ENCODE measurements around the gene NIT1.

The NIT1 gene

DNA sequence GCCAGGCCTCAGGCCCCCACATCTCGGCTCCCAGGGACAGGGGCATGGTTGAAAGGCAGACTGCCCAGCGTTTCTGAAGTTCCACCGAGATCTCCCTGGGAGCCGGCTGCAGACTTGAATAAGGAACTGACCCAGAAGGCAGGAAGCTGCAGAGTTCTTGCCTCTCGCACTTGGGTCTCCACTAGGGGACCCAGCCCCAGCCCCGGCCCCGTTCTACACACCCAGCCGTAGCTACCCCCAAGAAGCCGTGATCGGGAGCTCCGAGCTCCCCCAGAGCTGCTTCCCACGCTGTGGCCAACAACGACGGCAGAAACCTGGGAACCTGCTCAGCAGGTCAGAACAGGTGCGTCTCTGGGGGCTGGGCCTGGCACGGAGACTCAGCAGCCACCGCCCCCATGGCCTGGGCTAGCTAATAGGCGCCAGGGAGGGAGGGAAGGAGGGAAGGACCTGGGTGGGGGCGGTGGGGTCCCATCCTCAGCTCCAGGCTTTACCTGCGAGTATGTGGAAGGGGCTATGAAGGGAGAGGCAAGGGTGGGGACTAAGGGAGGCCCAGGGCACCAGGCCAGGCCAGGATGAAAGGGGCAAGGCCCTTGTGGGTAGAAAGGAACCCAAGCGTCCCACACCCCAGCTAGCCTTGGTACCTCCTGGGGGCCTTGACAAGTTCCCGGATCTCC, 28.5 kb upstream of the NIT1 start, which contains the start of gene NECTIN4:
NECTIN4 (minus strand) TSS at position 308 of the 674 bp plus-strand sequence; CDS start at position 46, 262 bp downstream.
- TF ChIP-seq CTCF (conservative IDR thresholded peaks at IDR 0.05; ENCODE audit: low read depth) = no peak
- peak; percentile 70 for DNase-seq (ENCODE audit: low spot score)

GRCh38 chr1:161089938-161090337, 28.0 kb upstream of the NIT1 start:
- H3K27ac ChIP-seq = no peak overlapping the region
- no peak for TF ChIP-seq CTCF (conservative IDR thresholded peaks at IDR 0.05; ENCODE audit: low read depth)
- DNase-seq (ENCODE audit: low spot score) = no peak
- CTCF ChIA-PET = no interaction called here
- POLR2A ChIA-PET (ENCODE audit: low non-redundant PET) = interaction anchor here (0.6 kb wide), 1 partner anchor 13 kb away, joined by 3 read pairs; no protein-coding TSS in a partner anchor

More for the DNA sequence above, 28.5 kb upstream of the NIT1 start, which contains the start of gene NECTIN4:
- H3K27ac ChIP-seq = no peak within 1 kb of the TSS
- ChIA-PET POLR2A (ENCODE audit: low non-redundant PET) (interaction anchor here (0.6 to 1.4 kb wide), 2 partner anchors 13 to 44 kb away, joined by 3 read pairs; partner anchors contain the start of gene USF1), CTCF (interaction anchor here (0.5 to 1.7 kb wide), 5 partner anchors 8 to 334 kb away, joined by 3 to 10 read pairs (median 3); no protein-coding TSS in a partner anchor)

- H3K27ac ChIP-seq = no peak overlapping the region
- POLR2A ChIA-PET (ENCODE audit: low non-redundant PET) = no interaction called here
- no peak for DNase-seq (ENCODE audit: low spot score)
- CTCF ChIA-PET = no interaction called here
- TF ChIP-seq CTCF (conservative IDR thresholded peaks at IDR 0.05; ENCODE audit: low read depth) = no peak
These were observed 27.3 kb upstream of the NIT1 start for GRCh38 chr1:161090617-161091016.

- ChIA-PET POLR2A (ENCODE audit: low non-redundant PET) (no interaction called here), CTCF (no interaction called here)
These were observed 26.8 kb upstream of the NIT1 start for GRCh38 chr1:161091093-161091492.

GRCh38 chr1:161091796-161092507, 26.0 kb upstream of the NIT1 start:
- TF ChIP-seq CTCF (conservative IDR thresholded peaks at IDR 0.05; ENCODE audit: low read depth) = no peak
- ChIA-PET CTCF (interaction anchor here (1.0 kb wide), 1 partner anchor 46 kb away, joined by 3 read pairs; the partner anchor contains the start of gene USF1), POLR2A (ENCODE audit: low non-redundant PET) (no interaction called here)
- no peak overlapping the region for H3K27ac ChIP-seq
- DNase-seq (ENCODE audit: low spot score) = no peak

More at GRCh38 chr1:161091093-161091492, 26.8 kb upstream of the NIT1 start:
- no peak overlapping the region for H3K27ac ChIP-seq
- DNase-seq (ENCODE audit: low spot score) = no peak
- no peak for TF ChIP-seq CTCF (conservative IDR thresholded peaks at IDR 0.05; ENCODE audit: low read depth)

- peak; percentile 73 for DNase-seq (ENCODE audit: low spot score)
- ChIA-PET POLR2A (ENCODE audit: low non-redundant PET) (no interaction called here), CTCF (interaction anchor here (1.0 to 1.1 kb wide), 2 partner anchors 47 to 51 kb away, joined by 3 to 5 read pairs; partner anchors contain the start of gene USF1)
- no peak overlapping the region for H3K27ac ChIP-seq
- no peak for TF ChIP-seq CTCF (conservative IDR thresholded peaks at IDR 0.05; ENCODE audit: low read depth)
These were observed 25.3 kb upstream of the NIT1 start for GRCh38 chr1:161092621-161093028.
